ENCODE results near the gene MRPL20. TPM values are rescaled to one million over a fixed set of nuclear protein-coding genes. Genes with fewer than 3 reads are reported as not detected.
"Not testable (repeated sequence)": the region's sequence is repeated elsewhere in the genome, so short reads cannot be mapped to it uniquely, and the experiment has no call there.

Gene MRPL20
- total and polyA plus RNA-seq, 8 donors: 53.9 to 187 (median 111) TPM

GRCh38 chr1:1418464-1419362, 11.6 kb upstream of the MRPL20 start:
- intact Hi-C loops (cut with DNase I; ENCODE audit: low total_unique reads): no loop called here
- 73 to 84% (median 78%) methylated on average over 16 to 26 of the region's 26 CpGs for WGBS, 5 donors
- no peak for DNase-seq
- Histone ChIP-seq H3K36me3 (no peaks in the 10 kb centered on the region), H3K27ac (peak overlapping the region; percentile 24 to 87 (median 48)), H3K4me1 (peaks cover 15 to 46% (median 33%) of the 10 kb centered on the region in 4 donors), H3K4me3 (peak overlapping the region in 1 of 4 donors; percentile 42), H3K9me3 (no peaks in the 10 kb centered on the region), H3K27me3 (peaks cover 0 to 13% (median 0%) of the 10 kb centered on the region in 3 donors)
- TF ChIP-seq CTCF (IDR thresholded peaks at IDR 0.05) (no peak), POLR2A (IDR thresholded peaks at IDR 0.05) (no peak), EP300 (IDR thresholded peaks at IDR 0.05) (no peak), POLR2AphosphoS5 (IDR thresholded peaks at IDR 0.05) (no peak)

- peaks cover 15 to 43% (median 33%) of the 10 kb centered on the region in 4 donors for H3K4me1 ChIP-seq
- peak overlapping the region in 2 of 5 donors; percentile 80 to 87 for H3K27ac ChIP-seq
- H3K9me3 ChIP-seq; DNase-seq; intact Hi-C loops (cut with DNase I; ENCODE audit: low total_unique reads); H3K4me3 ChIP-seq; H3K36me3 ChIP-seq: not testable (repeated sequence)
- peaks cover 0 to 13% (median 0%) of the 10 kb centered on the region in 3 donors for H3K27me3 ChIP-seq
- 82 to 90% (median 88%) methylated on average over 24 to 25 of the region's 25 CpGs for WGBS, 5 donors
These were observed 10.9 kb upstream of the MRPL20 start for GRCh38 chr1:1417825-1418463.

GRCh38 chr1:1417396-1417795, 10.3 kb upstream of the MRPL20 start:
- H3K4me3 ChIP-seq; H3K27ac ChIP-seq; H3K9me3 ChIP-seq; DNase-seq; intact Hi-C loops (cut with DNase I; ENCODE audit: low total_unique reads); H3K36me3 ChIP-seq: not testable (repeated sequence)
- WGBS, 5 donors: 70 to 83% (median 77%) methylated on average over 5 of the region's 5 CpGs
- peaks cover 15 to 38% (median 32%) of the 10 kb centered on the region in 4 donors for H3K4me1 ChIP-seq
- H3K27me3 ChIP-seq: peaks cover 0 to 13% (median 0%) of the 10 kb centered on the region in 3 donors

- H3K4me1 ChIP-seq: peaks cover 14 to 28% (median 23%) of the 10 kb centered on the region in 4 donors
- TF ChIP-seq POLR2A (IDR thresholded peaks at IDR 0.05) (no peak), POLR2AphosphoS5 (IDR thresholded peaks at IDR 0.05) (no peak), CTCF (IDR thresholded peaks at IDR 0.05) (no peak), EP300 (IDR thresholded peaks at IDR 0.05) (no peak)
- H3K36me3 ChIP-seq: no peaks in the 10 kb centered on the region
- no peak overlapping the region for H3K27ac ChIP-seq
- no peak for DNase-seq
- intact Hi-C loops (cut with DNase I; ENCODE audit: low total_unique reads): no loop called here
- 81 to 85% (median 83%) methylated on average over 13 of the region's 13 CpGs for WGBS, 5 donors
- no peak overlapping the region for H3K4me3 ChIP-seq
- H3K9me3 ChIP-seq: peaks cover 0 to 6% (median 3%) of the 10 kb centered on the region in 4 donors
- peaks cover 0 to 5% (median 0%) of the 10 kb centered on the region in 3 donors for H3K27me3 ChIP-seq
These were observed 8.7 kb upstream of the MRPL20 start for GRCh38 chr1:1415751-1416150.

- H3K4me3 ChIP-seq; DNase-seq; H3K36me3 ChIP-seq; H3K27ac ChIP-seq; intact Hi-C loops (cut with DNase I; ENCODE audit: low total_unique reads); H3K9me3 ChIP-seq; H3K27me3 ChIP-seq: not testable (repeated sequence)
- WGBS, 5 donors: 91 to 96% (median 94%) methylated on average over 11 of the region's 11 CpGs
- peaks cover 13 to 23% (median 19%) of the 10 kb centered on the region in 4 donors for H3K4me1 ChIP-seq
These were observed 5.3 kb upstream of the MRPL20 start for GRCh38 chr1:1412311-1412902.
